IMR-90 (cell line): ENCODE measurements around the gene TBC1D10A. TPM values are rescaled to one million over a fixed set of nuclear protein-coding genes. Genes with fewer than 3 reads are reported as not detected.

Experiments used
- ATAC-seq: fragments of 200-7000 bp; cut with Tn5 transposase; 2 replicates; pipeline ENCODE4 v1.9.1; 2020; ENCODE audit warnings: low read depth, mild to moderate bottlenecking, moderate library complexity
- BruUV-seq: library from RNA; stranded (reverse); fragments of 400-500 nt; replicated peaks from 2 replicates; lab custom pipeline; 2021; lab: Mats Ljungman, UMichigan
- CTCF ChIA-PET: fragments of 300-600 bp; formaldehyde crosslinking; extraction: SDS; loops from one replicate; lab custom pipeline; 2021; ENCODE audit warnings: antibody characterized with exemption; lab: Yijun Ruan, JAX
- POLR2A ChIA-PET: fragments of 300-600 bp; sonication (Branson Sonifier 250); formaldehyde crosslinking; loops from one replicate; lab custom pipeline; 2022; ENCODE audit warnings: antibody characterized with exemption; ENCODE audit not compliant: unreplicated experiment; lab: Charles Lee
- DNase-seq: peaks from one replicate; pipeline ENCODE4 v3.0.0; 2013
- H2AFZ ChIP-seq: replicated peaks from 2 replicates; pipeline ENCODE3; 2013; ENCODE audit warnings: low read length, mild to moderate bottlenecking; ENCODE audit not compliant: poor library complexity
- H2AK5ac ChIP-seq: 2 replicates; pipeline ENCODE4 v1.6.1; 2013; ENCODE audit warnings: low read depth, low read length, inconsistent platforms
- H2AK9ac ChIP-seq: replicated peaks from 2 replicates; pipeline ENCODE3; 2013; ENCODE audit warnings: mild to moderate bottlenecking, low read depth, low read length, moderate library complexity; ENCODE audit not compliant: poor library complexity
- H2BK120ac ChIP-seq: 2 replicates; pipeline ENCODE4 v1.6.1; 2013; ENCODE audit warnings: low read depth, low read length, inconsistent platforms
- H2BK15ac ChIP-seq: 3 replicates; pipeline ENCODE4 v1.6.1; 2013; ENCODE audit warnings: low read depth, low read length, inconsistent platforms
- H2BK20ac ChIP-seq: 2 replicates; pipeline ENCODE4 v1.6.1; 2013; ENCODE audit warnings: low read depth, mild to moderate bottlenecking, inconsistent platforms, low read length, moderate library complexity
- H2BK5ac ChIP-seq: 2 replicates; pipeline ENCODE4 v1.6.1; 2013; ENCODE audit warnings: mild to moderate bottlenecking, low read depth, low read length, inconsistent platforms; ENCODE audit not compliant: poor library complexity, severe bottlenecking
- H3K14ac ChIP-seq: replicated peaks from 2 replicates; pipeline ENCODE4 v1.6.1; 2013; ENCODE audit warnings: low read depth, low read length, inconsistent platforms
- H3K18ac ChIP-seq: 2 replicates; pipeline ENCODE4 v1.6.1; 2013; ENCODE audit warnings: low read depth, low read length, control low read depth
- H3K23ac ChIP-seq: 2 replicates; pipeline ENCODE4 v1.6.1; 2013; ENCODE audit warnings: low read depth, low read length, inconsistent platforms
- H3K27ac ChIP-seq: 2 replicates; pipeline ENCODE4 v1.5.1; 2013; ENCODE audit warnings: mild to moderate bottlenecking, control low read depth, low read length; ENCODE audit not compliant: insufficient read depth
- H3K27me3 ChIP-seq: 2 replicates; pipeline ENCODE4 v1.6.1; 2013; ENCODE audit warnings: low read length; ENCODE audit not compliant: control insufficient read depth, insufficient read depth
- H3K36me3 ChIP-seq: 2 replicates; pipeline ENCODE4 v1.6.1; 2013; ENCODE audit warnings: low read length, mixed read lengths; ENCODE audit not compliant: control insufficient read depth, insufficient read depth
- H3K4ac ChIP-seq: 2 replicates; pipeline ENCODE4 v1.6.1; 2013; ENCODE audit warnings: low read depth, low read length, inconsistent platforms
- H3K4me1 ChIP-seq: 2 replicates; pipeline ENCODE4 v1.6.1; 2013; ENCODE audit warnings: low read length, mixed read lengths; ENCODE audit not compliant: control insufficient read depth, insufficient read depth
- H3K4me2 ChIP-seq: 2 replicates; pipeline ENCODE4 v1.6.1; 2013; ENCODE audit warnings: low read depth, mild to moderate bottlenecking, control low read depth, low read length, moderate library complexity
- H3K4me3 ChIP-seq: 2 replicates; pipeline ENCODE4 v1.5.1; 2013; ENCODE audit warnings: low read depth, mild to moderate bottlenecking, control low read depth, low read length, moderate library complexity; ENCODE audit not compliant: insufficient read depth
- H3K56ac ChIP-seq: 2 replicates; pipeline ENCODE4 v1.6.1; 2013; ENCODE audit warnings: low read length, inconsistent platforms; ENCODE audit not compliant: insufficient read depth; ENCODE audit errors: extremely low read depth
- H3K79me1 ChIP-seq, 2 experiments: 2 replicates each; pipeline ENCODE4 v1.6.1; 2013; ENCODE audit warnings: low read length in 2 of 2, inconsistent platforms in 1 of 2, low read depth in 1 of 2
- H3K9ac ChIP-seq: 2 replicates; pipeline ENCODE4 v1.6.1; 2013; ENCODE audit warnings: low read depth, low read length, control low read depth
- H3K9me1 ChIP-seq: 2 replicates; pipeline ENCODE4 v1.6.1; 2013; ENCODE audit warnings: low read length, inconsistent platforms; ENCODE audit not compliant: insufficient read depth
- H3K9me3 ChIP-seq: 2 replicates; pipeline ENCODE4 v1.6.1; 2013; ENCODE audit warnings: low read length; ENCODE audit not compliant: control insufficient read depth, insufficient read depth
- H4K20me1 ChIP-seq: 2 replicates; pipeline ENCODE4 v1.6.1; 2013; ENCODE audit warnings: low read length, inconsistent platforms; ENCODE audit not compliant: insufficient read depth
- H4K5ac ChIP-seq: 2 replicates; pipeline ENCODE4 v1.6.1; 2013; ENCODE audit warnings: mild to moderate bottlenecking, low read depth, low read length, control low read depth
- H4K8ac ChIP-seq, 2 experiments: 2 replicates each; pipeline ENCODE4 v1.6.1; 2013; ENCODE audit warnings: low read depth in 2 of 2, low read length in 2 of 2, control low read depth in 1 of 2, inconsistent platforms in 1 of 2
- H4K91ac ChIP-seq: 2 replicates; pipeline ENCODE4 v1.6.1; 2013; ENCODE audit warnings: low read depth, low read length, inconsistent platforms; ENCODE audit not compliant: insufficient read depth
- BHLHE40 ChIP-seq: fragments of 150-350 bp; IDR thresholded peaks from 2 replicates; pipeline ENCODE4 v1.6.1; 2016; ENCODE audit warnings: mild to moderate bottlenecking, low read depth, low read length
- CEBPB ChIP-seq: IDR thresholded peaks from 2 replicates; pipeline ENCODE4 v1.6.1; 2012; ENCODE audit warnings: low read depth, low read length, improper control_type of control experiment
- FOS ChIP-seq: fragments of 150-350 bp; IDR thresholded peaks from 2 replicates; pipeline ENCODE4 v1.6.1; 2016; ENCODE audit warnings: low read depth, low read length
- MXI1 ChIP-seq: IDR thresholded peaks from 2 replicates; pipeline ENCODE4 v1.6.1; 2012; ENCODE audit warnings: low read depth, mild to moderate bottlenecking, low read length, moderate library complexity, borderline replicate concordance
- POLR2A ChIP-seq: IDR thresholded peaks from 2 replicates; pipeline ENCODE4 v1.6.1; 2012; ENCODE audit warnings: mild to moderate bottlenecking, low read depth, low read length
- RCOR1 ChIP-seq: IDR thresholded peaks from 2 replicates; pipeline ENCODE4 v1.6.1; 2012; ENCODE audit warnings: mild to moderate bottlenecking, low read length, improper control_type of control experiment; ENCODE audit not compliant: insufficient replicate concordance
- RFX5 ChIP-seq: IDR thresholded peaks from 2 replicates; pipeline ENCODE4 v1.8.0; 2012; ENCODE audit warnings: low read depth, mild to moderate bottlenecking, low read length, moderate library complexity
- WGBS, 2 experiments: methylation state at CpG; one replicate each; pipeline versions ENCODE4 v1.1.5 to v1.1.7; 2013; ENCODE audit warnings: missing lambda C conversion rate in 2 of 2; ENCODE audit not compliant: insufficient read length in 1 of 2; ENCODE audit errors: extremely low coverage in 2 of 2; 5-methylcytosine and 5-hydroxymethylcytosine counted together
- dilution Hi-C: fragments of 300-500 bp; cut with HindIII; formaldehyde crosslinking; loops from one replicate; pipeline ENCODE4 v1.14.3; 2018; ENCODE audit warnings: low sequenced_read_pairs; ENCODE audit not compliant: unreplicated experiment
- in situ Hi-C: fragments of 300-500 bp; cut with MboI; formaldehyde crosslinking; loops from 3 replicates; pipeline ENCODE4 v1.14.3; 2019; ENCODE audit warnings: low sequenced_read_pairs, inconsistent platforms, mixed read lengths
- intact Hi-C: fragments of 100-400 bp; cut with micrococcal nuclease; formaldehyde crosslinking; loops from 2 replicates; pipeline ENCODE4 v1.10.0; 2022
- polyA plus RNA-seq, 3 experiments: library from polyadenylated mRNA; depleted of rRNA; stranded (reverse); fragments of >200 nt; gene quantifications; 2 replicates each; pipeline ENCODE4 v1.2.3, GENCODE V29; 2012; ENCODE audit warnings: low replicate concordance in 1 of 3
- total RNA-seq: library from RNA; depleted of rRNA; stranded (reverse); fragments of >200 nt; gene quantifications from 2 replicates; pipeline ENCODE4 v1.2.3, GENCODE V29; 2012
- TF ChIP-seq, protein P1 (sequence below): fragments of 150-350 bp; IDR thresholded peaks from 2 replicates; pipeline ENCODE4 v1.6.1; 2017; ENCODE audit warnings: mild to moderate bottlenecking, antibody characterized with exemption, low read length, low read depth

TBC1D10A gene
- total and polyA plus RNA-seq, 2 of the 4 experiments (the other 2 are of a cell fraction): 16.3 to 33.1 TPM

GRCh38 chr22:30284172-30284571, 42.6 kb downstream of the TBC1D10A start:
- peaks cover 8% of the 10 kb centered on the region for H3K9me1 ChIP-seq
- H2BK15ac ChIP-seq: no peak overlapping the region
- peaks cover 24% of the 10 kb centered on the region for H3K36me3 ChIP-seq
- H3K4me3 ChIP-seq: no peak overlapping the region
- H3K79me1 ChIP-seq: peaks cover 0 to 14% of the 10 kb centered on the region in 2 experiments; a peak in 3 of 4 replicates
- ChIA-PET POLR2A (no interaction called here), CTCF (no interaction called here)
- peak overlapping the region; percentile 32 for H2AK9ac ChIP-seq
- H2BK120ac ChIP-seq: no peak overlapping the region
- H2AK5ac ChIP-seq: no peak overlapping the region
- BruUV-seq: no TSS peak
- H3K4me1 ChIP-seq: peaks cover 4% of the 10 kb centered on the region
- H3K56ac ChIP-seq: no peak overlapping the region
- WGBS, 2 experiments: 80% methylated on average over 3 of the region's 9 CpGs; no CpG with 5 or more reads in 1 of the 2 experiments
- intact Hi-C loops (no loop called here), dilution Hi-C loops (no loop called here), in situ Hi-C loops (no loop called here)
- peaks cover 3% of the 10 kb centered on the region; the same call in 1 of the 2 replicates for H4K20me1 ChIP-seq
- no peak overlapping the region for H3K4me2 ChIP-seq
- H3K18ac ChIP-seq: no peak overlapping the region
- no peak overlapping the region for H4K91ac ChIP-seq
- H3K9ac ChIP-seq: no peak overlapping the region
- H3K23ac ChIP-seq: no peak overlapping the region
- H3K9me3 ChIP-seq: no peaks in the 10 kb centered on the region
- no peak for DNase-seq
- no peak overlapping the region for H4K5ac ChIP-seq
- H2BK20ac ChIP-seq: no peak overlapping the region
- ATAC-seq: no peak
- no peak overlapping the region for H2AFZ ChIP-seq
- no peak overlapping the region for H3K14ac ChIP-seq
- no peak overlapping the region for H4K8ac ChIP-seq
- H3K4ac ChIP-seq: no peak overlapping the region
- TF ChIP-seq CEBPB (no peak), RCOR1 (no peak), MXI1 (no peak), BHLHE40 (no peak), FOS (no peak), POLR2A (no peak), RFX5 (no peak)
- TF ChIP-seq, protein P1, sequence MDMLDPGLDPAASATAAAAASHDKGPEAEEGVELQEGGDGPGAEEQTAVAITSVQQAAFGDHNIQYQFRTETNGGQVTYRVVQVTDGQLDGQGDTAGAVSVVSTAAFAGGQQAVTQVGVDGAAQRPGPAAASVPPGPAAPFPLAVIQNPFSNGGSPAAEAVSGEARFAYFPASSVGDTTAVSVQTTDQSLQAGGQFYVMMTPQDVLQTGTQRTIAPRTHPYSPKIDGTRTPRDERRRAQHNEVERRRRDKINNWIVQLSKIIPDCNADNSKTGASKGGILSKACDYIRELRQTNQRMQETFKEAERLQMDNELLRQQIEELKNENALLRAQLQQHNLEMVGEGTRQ: no peak
- H2BK5ac ChIP-seq: no peak overlapping the region
- H3K27ac ChIP-seq: no peak overlapping the region
- H3K27me3 ChIP-seq: no peaks in the 10 kb centered on the region
